ENCODE data around the gene RNU6-8.

Gene RNU6-8

DNA sequence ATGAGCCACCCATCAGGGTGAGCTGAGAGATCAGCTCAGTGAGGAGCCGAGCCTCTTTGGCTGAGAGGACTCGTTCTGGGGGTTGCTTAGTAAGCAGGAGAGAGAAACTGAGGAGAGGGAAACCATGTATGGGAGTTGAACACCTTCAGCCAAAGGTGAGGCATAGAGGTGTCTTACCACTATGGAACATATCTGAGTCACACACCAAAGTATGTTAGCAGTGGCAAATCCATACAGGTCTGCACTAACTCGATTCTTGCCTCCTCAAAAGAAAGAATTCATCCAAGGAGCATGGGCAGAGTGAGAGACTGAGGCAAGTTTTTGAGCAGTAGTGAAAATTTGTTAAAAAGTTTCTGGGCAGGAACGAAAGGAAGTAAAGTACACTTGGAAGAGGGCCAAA, 46.7 kb upstream of the RNU6-8 start:
- H3K9me3 ChIP-seq (ENCODE audit: insufficient read depth, low read depth, low read length): no peaks in the 10 kb centered on the region
- H3K9ac ChIP-seq (ENCODE audit: low read length): no peak overlapping the region
- H3K36me3 ChIP-seq (ENCODE audit: control insufficient read depth in 1 of 2, insufficient read depth in 2 of 2, low read length in 2 of 2): no peaks in the 10 kb centered on the region
- H3K4me2 ChIP-seq (ENCODE audit: low read length): no peak overlapping the region
- no peak overlapping the region for H3K14ac ChIP-seq (ENCODE audit: low read length)
- H3K4ac ChIP-seq (ENCODE audit: low read depth, low read length): no peak overlapping the region
- H4K91ac ChIP-seq (ENCODE audit: low read depth, low read length): no peak overlapping the region
- no peak overlapping the region for H3K18ac ChIP-seq (ENCODE audit: low read length)
- no peak overlapping the region for H3K4me3 ChIP-seq (ENCODE audit: low read depth, low read length)
- no peak overlapping the region for H2AFZ ChIP-seq (ENCODE audit: insufficient read depth, low read length, poor library complexity)
- H2AK5ac ChIP-seq (ENCODE audit: low read length): no peak overlapping the region
- no peak overlapping the region for H2BK12ac ChIP-seq (ENCODE audit: low read length)
- H3K23ac ChIP-seq (ENCODE audit: low read length): no peak overlapping the region
- H3K79me1 ChIP-seq (ENCODE audit: low read length): no peaks in the 10 kb centered on the region
- H4K8ac ChIP-seq (ENCODE audit: low read depth, low read length): no peak overlapping the region
- no peak overlapping the region for H3K27ac ChIP-seq (ENCODE audit: low read depth, low read length)
- H2BK5ac ChIP-seq (ENCODE audit: low read depth, low read length, poor library complexity): no peak overlapping the region
- peaks cover 4 to 8% of the 10 kb centered on the region in 2 experiments for H3K4me1 ChIP-seq (ENCODE audit: control insufficient read depth in 1 of 2, insufficient read depth in 2 of 2, low read length in 2 of 2)
- no peaks in the 10 kb centered on the region for H3K79me2 ChIP-seq (ENCODE audit: control insufficient read depth, insufficient read depth, low read length, poor library complexity)
- peak in 1 of 2 donors; percentile 20 for DNase-seq
- no CpG with 5 or more reads among the region's 4 CpGs for WGBS (ENCODE audit: extremely low coverage, insufficient coverage, insufficient read length)
- no peaks in the 10 kb centered on the region for H3K27me3 ChIP-seq (ENCODE audit: insufficient read depth, low read length)
- H4K12ac ChIP-seq (ENCODE audit: low read depth, low read length): no peak overlapping the region
- H2BK120ac ChIP-seq (ENCODE audit: insufficient read depth, low read length, poor library complexity): no peak overlapping the region

DNA sequence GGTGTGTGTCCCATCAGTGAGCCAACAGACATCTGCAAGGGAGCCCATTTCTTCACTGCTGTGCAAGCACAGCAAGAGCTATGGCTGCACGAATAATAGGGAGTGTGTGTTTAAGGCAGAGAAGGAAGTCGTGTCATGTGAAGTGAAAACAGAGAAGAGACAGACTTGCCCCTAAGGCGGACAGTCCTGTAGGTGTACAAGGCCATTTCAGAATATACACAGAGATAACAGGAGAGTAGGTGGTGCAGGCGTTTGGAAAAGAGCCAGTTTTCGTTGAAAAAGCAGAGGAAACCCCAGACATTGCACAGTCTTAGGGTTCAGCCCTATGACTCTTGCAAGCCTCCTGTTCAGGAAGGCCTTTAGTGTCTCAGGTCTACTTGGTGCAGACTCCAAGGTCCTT, 46.3 kb upstream of the RNU6-8 start:
- Histone ChIP-seq H3K9me3 (ENCODE audit: insufficient read depth, low read depth, low read length) (no peaks in the 10 kb centered on the region), H3K4me2 (ENCODE audit: low read length) (no peak overlapping the region), H4K91ac (ENCODE audit: low read depth, low read length) (no peak overlapping the region), H3K18ac (ENCODE audit: low read length) (no peak overlapping the region), H2AFZ (ENCODE audit: insufficient read depth, low read length, poor library complexity) (no peak overlapping the region), H2AK5ac (ENCODE audit: low read length) (no peak overlapping the region), H3K4ac (ENCODE audit: low read depth, low read length) (no peak overlapping the region), H4K12ac (ENCODE audit: low read depth, low read length) (no peak overlapping the region), H4K8ac (ENCODE audit: low read depth, low read length) (no peak overlapping the region), H3K27ac (ENCODE audit: low read depth, low read length) (no peak overlapping the region), H3K27me3 (ENCODE audit: insufficient read depth, low read length) (no peaks in the 10 kb centered on the region), H3K9ac (ENCODE audit: low read length) (no peak overlapping the region), H3K4me3 (ENCODE audit: low read depth, low read length) (no peak overlapping the region), H2BK120ac (ENCODE audit: insufficient read depth, low read length, poor library complexity) (no peak overlapping the region), H3K79me2 (ENCODE audit: control insufficient read depth, insufficient read depth, low read length, poor library complexity) (no peaks in the 10 kb centered on the region), H3K14ac (ENCODE audit: low read length) (no peak overlapping the region), H3K79me1 (ENCODE audit: low read length) (no peaks in the 10 kb centered on the region), H3K23ac (ENCODE audit: low read length) (no peak overlapping the region), H3K4me1 (ENCODE audit: control insufficient read depth in 1 of 2, insufficient read depth in 2 of 2, low read length in 2 of 2) (peaks cover 4 to 8% of the 10 kb centered on the region in 2 experiments), H2BK12ac (ENCODE audit: low read length) (no peak overlapping the region), H2BK5ac (ENCODE audit: low read depth, low read length, poor library complexity) (no peak overlapping the region), H3K36me3 (ENCODE audit: control insufficient read depth in 1 of 2, insufficient read depth in 2 of 2, low read length in 2 of 2) (no peaks in the 10 kb centered on the region)
- DNase-seq: no peak
- WGBS (ENCODE audit: extremely low coverage, insufficient coverage, insufficient read length): no CpG with 5 or more reads among the region's 5 CpGs

DNA sequence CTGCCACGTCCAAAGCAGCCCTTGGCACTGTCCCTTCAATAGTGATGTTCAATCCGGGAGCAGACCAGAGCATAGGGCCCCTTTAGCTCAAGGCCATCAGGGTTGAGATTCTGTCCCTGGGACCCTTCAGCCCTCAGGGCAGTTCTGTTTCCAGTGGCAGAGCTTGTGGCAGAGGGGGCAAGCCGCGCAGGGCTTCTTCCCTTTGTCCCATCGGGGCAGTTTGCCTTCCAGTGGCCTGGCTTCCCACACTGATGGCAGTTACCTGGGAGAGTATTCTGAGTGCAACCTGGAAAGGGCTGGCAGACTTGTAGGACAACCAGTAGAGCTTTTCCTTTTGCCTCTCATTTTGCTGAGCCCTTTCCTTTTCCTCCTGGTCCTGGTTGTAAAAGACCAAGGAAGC, 43.7 kb upstream of the RNU6-8 start:
- H3K18ac ChIP-seq (ENCODE audit: low read length): no peak overlapping the region
- H2BK12ac ChIP-seq (ENCODE audit: low read length): no peak overlapping the region
- no peak overlapping the region for H3K4me3 ChIP-seq (ENCODE audit: low read depth, low read length)
- H2AFZ ChIP-seq (ENCODE audit: insufficient read depth, low read length, poor library complexity): no peak overlapping the region
- H3K4me1 ChIP-seq (ENCODE audit: control insufficient read depth in 1 of 2, insufficient read depth in 2 of 2, low read length in 2 of 2): peaks cover 4 to 8% of the 10 kb centered on the region in 2 experiments
- no peak overlapping the region for H2BK5ac ChIP-seq (ENCODE audit: low read depth, low read length, poor library complexity)
- no peak overlapping the region for H3K23ac ChIP-seq (ENCODE audit: low read length)
- H3K4ac ChIP-seq (ENCODE audit: low read depth, low read length): no peak overlapping the region
- H3K4me2 ChIP-seq (ENCODE audit: low read length): no peak overlapping the region
- no peaks in the 10 kb centered on the region for H3K27me3 ChIP-seq (ENCODE audit: insufficient read depth, low read length)
- no peak overlapping the region for H3K27ac ChIP-seq (ENCODE audit: low read depth, low read length)
- DNase-seq: no peak
- H3K9ac ChIP-seq (ENCODE audit: low read length): no peak overlapping the region
- no peak overlapping the region for H4K8ac ChIP-seq (ENCODE audit: low read depth, low read length)
- no peak overlapping the region for H4K12ac ChIP-seq (ENCODE audit: low read depth, low read length)
- H2BK120ac ChIP-seq (ENCODE audit: insufficient read depth, low read length, poor library complexity): no peak overlapping the region
- no peaks in the 10 kb centered on the region for H3K9me3 ChIP-seq (ENCODE audit: insufficient read depth, low read depth, low read length)
- H3K36me3 ChIP-seq (ENCODE audit: control insufficient read depth in 1 of 2, insufficient read depth in 2 of 2, low read length in 2 of 2): no peaks in the 10 kb centered on the region
- H3K79me2 ChIP-seq (ENCODE audit: control insufficient read depth, insufficient read depth, low read length, poor library complexity): no peaks in the 10 kb centered on the region
- H2AK5ac ChIP-seq (ENCODE audit: low read length): no peak overlapping the region
- H3K79me1 ChIP-seq (ENCODE audit: low read length): no peaks in the 10 kb centered on the region
- H4K91ac ChIP-seq (ENCODE audit: low read depth, low read length): no peak overlapping the region
- no peak overlapping the region for H3K14ac ChIP-seq (ENCODE audit: low read length)
- WGBS (ENCODE audit: extremely low coverage, insufficient coverage, insufficient read length): no CpG with 5 or more reads among the region's 5 CpGs

DNA sequence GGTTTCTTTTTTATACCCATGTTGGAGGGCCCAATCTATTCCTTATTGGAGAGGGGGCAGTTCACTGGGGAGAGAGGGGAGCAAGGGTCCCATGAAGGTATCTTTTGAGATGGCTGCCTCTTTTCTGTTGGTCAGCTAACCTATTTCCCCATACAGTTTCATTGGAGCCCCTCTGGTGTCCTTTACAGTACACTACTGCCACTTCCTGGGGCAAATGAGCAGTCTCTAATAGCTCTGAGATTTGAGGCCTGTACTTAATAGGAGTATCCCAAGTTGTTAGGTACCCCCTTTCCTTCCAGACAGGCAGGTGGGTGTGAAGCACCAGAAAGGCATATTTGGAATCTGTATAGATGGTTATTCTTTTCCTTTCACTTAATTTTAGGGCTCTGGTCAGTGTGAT, 41.3 kb upstream of the RNU6-8 start:
- no peak overlapping the region for H3K4me3 ChIP-seq (ENCODE audit: low read depth, low read length)
- H3K27me3 ChIP-seq (ENCODE audit: insufficient read depth, low read length): no peaks in the 10 kb centered on the region
- H3K4me1 ChIP-seq (ENCODE audit: control insufficient read depth in 1 of 2, insufficient read depth in 2 of 2, low read length in 2 of 2): peaks cover 0 to 5% of the 10 kb centered on the region in 2 experiments
- no peak overlapping the region for H2BK12ac ChIP-seq (ENCODE audit: low read length)
- no peak overlapping the region for H3K18ac ChIP-seq (ENCODE audit: low read length)
- H2BK5ac ChIP-seq (ENCODE audit: low read depth, low read length, poor library complexity): no peak overlapping the region
- no peak overlapping the region for H3K4me2 ChIP-seq (ENCODE audit: low read length)
- H3K79me2 ChIP-seq (ENCODE audit: control insufficient read depth, insufficient read depth, low read length, poor library complexity): no peaks in the 10 kb centered on the region
- no peak overlapping the region for H3K4ac ChIP-seq (ENCODE audit: low read depth, low read length)
- DNase-seq: no peak
- no peak overlapping the region for H3K23ac ChIP-seq (ENCODE audit: low read length)
- no peak overlapping the region for H4K12ac ChIP-seq (ENCODE audit: low read depth, low read length)
- no peaks in the 10 kb centered on the region for H3K36me3 ChIP-seq (ENCODE audit: control insufficient read depth in 1 of 2, insufficient read depth in 2 of 2, low read length in 2 of 2)
- H3K9ac ChIP-seq (ENCODE audit: low read length): no peak overlapping the region
- H2AK5ac ChIP-seq (ENCODE audit: low read length): no peak overlapping the region
- peaks cover 4% of the 10 kb centered on the region for H3K9me3 ChIP-seq (ENCODE audit: insufficient read depth, low read depth, low read length)
- no peak overlapping the region for H3K27ac ChIP-seq (ENCODE audit: low read depth, low read length)
- no peaks in the 10 kb centered on the region for H3K79me1 ChIP-seq (ENCODE audit: low read length)
- no peak overlapping the region for H2AFZ ChIP-seq (ENCODE audit: insufficient read depth, low read length, poor library complexity)
- H3K14ac ChIP-seq (ENCODE audit: low read length): no peak overlapping the region
- H4K8ac ChIP-seq (ENCODE audit: low read depth, low read length): no peak overlapping the region
- no peak overlapping the region for H2BK120ac ChIP-seq (ENCODE audit: insufficient read depth, low read length, poor library complexity)
- no peak overlapping the region for H4K91ac ChIP-seq (ENCODE audit: low read depth, low read length)

All from trophoblast cell (in vitro differentiated cells and primary cell).